ENCODE data around the gene ITPRIP. TPM values are rescaled to one million over a fixed set of nuclear protein-coding genes. Genes with fewer than 3 reads are reported as not detected.

Gene ITPRIP
- total RNA-seq, 2 donors from 2014 or later, result 56.2 to 62.5 TPM

DNA sequence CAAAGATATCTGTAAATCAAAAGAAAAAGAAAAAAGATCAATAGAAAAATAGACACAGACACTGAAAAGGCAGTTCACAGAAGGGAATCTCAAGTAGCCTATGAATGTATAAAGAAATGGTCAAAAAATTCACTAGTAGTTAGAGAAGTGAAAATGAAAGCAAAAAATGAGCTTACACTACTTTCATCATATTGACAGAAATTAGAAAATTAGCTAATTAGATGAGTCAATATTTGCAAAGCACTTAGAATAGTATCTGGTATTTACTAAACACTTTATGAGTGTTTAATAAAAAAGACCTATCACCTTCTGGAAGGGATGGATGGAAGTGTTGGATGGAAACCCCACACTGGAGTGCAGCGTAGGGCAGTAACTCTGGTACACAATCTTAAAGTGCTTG, 13.7 kb upstream of the ITPRIP start:
- H3K27ac ChIP-seq, result no peak overlapping the region
- no peak for DNase-seq (ENCODE audit: low spot score)
- peaks cover 0 to 24% of the 10 kb centered on the region in 2 donors for H3K4me1 ChIP-seq
- H3K4me3 ChIP-seq, result no peak overlapping the region
- no peaks in the 10 kb centered on the region for H3K9me3 ChIP-seq
- TF ChIP-seq, protein P1, sequence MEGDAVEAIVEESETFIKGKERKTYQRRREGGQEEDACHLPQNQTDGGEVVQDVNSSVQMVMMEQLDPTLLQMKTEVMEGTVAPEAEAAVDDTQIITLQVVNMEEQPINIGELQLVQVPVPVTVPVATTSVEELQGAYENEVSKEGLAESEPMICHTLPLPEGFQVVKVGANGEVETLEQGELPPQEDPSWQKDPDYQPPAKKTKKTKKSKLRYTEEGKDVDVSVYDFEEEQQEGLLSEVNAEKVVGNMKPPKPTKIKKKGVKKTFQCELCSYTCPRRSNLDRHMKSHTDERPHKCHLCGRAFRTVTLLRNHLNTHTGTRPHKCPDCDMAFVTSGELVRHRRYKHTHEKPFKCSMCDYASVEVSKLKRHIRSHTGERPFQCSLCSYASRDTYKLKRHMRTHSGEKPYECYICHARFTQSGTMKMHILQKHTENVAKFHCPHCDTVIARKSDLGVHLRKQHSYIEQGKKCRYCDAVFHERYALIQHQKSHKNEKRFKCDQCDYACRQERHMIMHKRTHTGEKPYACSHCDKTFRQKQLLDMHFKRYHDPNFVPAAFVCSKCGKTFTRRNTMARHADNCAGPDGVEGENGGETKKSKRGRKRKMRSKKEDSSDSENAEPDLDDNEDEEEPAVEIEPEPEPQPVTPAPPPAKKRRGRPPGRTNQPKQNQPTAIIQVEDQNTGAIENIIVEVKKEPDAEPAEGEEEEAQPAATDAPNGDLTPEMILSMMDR (IDR thresholded peaks at IDR 0.05), result no peak
- H3K27me3 ChIP-seq, result no peaks in the 10 kb centered on the region
- H3K36me3 ChIP-seq, result no peaks in the 10 kb centered on the region

DNA sequence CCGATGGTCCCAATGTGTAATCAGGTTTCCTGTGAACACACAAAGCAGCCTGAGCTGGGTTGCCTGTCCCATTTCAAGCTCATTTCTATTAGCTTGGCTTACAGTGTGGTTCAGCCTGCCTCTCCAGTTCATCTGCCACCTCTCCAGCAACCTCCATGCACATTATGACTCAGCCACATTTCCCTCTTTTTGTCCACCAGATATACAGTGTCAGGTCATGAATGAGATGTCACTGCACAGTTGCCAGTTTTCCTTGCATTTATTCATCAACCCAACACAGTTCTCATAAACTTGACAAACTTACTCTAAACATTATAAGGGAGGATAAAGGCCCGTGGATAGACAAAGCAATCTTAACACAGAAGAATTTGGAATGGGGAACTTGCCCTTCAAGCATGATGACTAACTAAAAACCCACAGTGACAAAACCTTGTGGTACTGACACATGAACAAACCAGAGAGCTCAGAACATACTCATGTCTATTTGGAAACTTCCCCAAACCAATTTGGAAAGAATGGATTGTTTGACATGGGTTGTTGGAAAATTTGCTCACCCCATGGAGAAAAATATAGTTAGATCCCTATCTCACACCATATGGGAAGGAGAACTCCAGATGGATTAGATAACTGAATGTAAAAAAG, 12.9 kb upstream of the ITPRIP start:
- no peak for DNase-seq (ENCODE audit: low spot score)
- H3K9me3 ChIP-seq, result no peaks in the 10 kb centered on the region
- TF ChIP-seq, protein P1 (IDR thresholded peaks at IDR 0.05), result no peak
- H3K4me3 ChIP-seq, result no peak overlapping the region
- H3K36me3 ChIP-seq, result no peaks in the 10 kb centered on the region
- peaks cover 0 to 24% of the 10 kb centered on the region in 2 donors for H3K4me1 ChIP-seq
- no peak overlapping the region for H3K27ac ChIP-seq
- no peaks in the 10 kb centered on the region for H3K27me3 ChIP-seq

DNA sequence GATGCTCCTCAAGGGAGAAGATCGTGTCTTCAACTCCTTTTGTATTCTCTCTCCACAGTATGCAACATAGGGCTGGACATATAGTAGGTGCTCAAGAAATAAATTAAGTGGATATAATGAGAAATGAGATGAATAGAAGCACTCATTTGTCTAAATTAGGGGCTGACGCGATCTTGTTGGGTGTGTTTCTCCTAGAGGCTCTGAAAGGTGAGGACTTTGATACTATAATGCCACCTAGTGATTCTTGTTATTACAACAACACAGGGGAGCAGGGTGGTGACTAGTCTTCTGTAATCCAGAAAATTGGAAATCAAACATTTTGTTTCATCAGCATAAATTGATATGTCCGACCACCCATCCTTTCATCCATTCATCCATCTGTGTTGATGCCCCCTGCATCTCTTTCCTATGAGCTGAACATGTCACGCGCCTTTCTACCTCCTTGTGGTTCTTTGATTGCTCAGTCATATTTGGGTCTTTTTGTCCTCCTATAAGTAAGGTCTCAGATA, 11.9 kb upstream of the ITPRIP start:
- TF ChIP-seq, protein P1 (IDR thresholded peaks at IDR 0.05), result peak; percentile 32 to 79
- no peaks in the 10 kb centered on the region for H3K36me3 ChIP-seq
- H3K9me3 ChIP-seq, result no peaks in the 10 kb centered on the region
- H3K27ac ChIP-seq, result peak overlapping the region; percentile 31 to 66
- no peak overlapping the region for H3K4me3 ChIP-seq
- no peak for DNase-seq (ENCODE audit: low spot score)
- peaks cover 0 to 24% of the 10 kb centered on the region in 2 donors for H3K4me1 ChIP-seq
- H3K27me3 ChIP-seq, result no peaks in the 10 kb centered on the region

DNA sequence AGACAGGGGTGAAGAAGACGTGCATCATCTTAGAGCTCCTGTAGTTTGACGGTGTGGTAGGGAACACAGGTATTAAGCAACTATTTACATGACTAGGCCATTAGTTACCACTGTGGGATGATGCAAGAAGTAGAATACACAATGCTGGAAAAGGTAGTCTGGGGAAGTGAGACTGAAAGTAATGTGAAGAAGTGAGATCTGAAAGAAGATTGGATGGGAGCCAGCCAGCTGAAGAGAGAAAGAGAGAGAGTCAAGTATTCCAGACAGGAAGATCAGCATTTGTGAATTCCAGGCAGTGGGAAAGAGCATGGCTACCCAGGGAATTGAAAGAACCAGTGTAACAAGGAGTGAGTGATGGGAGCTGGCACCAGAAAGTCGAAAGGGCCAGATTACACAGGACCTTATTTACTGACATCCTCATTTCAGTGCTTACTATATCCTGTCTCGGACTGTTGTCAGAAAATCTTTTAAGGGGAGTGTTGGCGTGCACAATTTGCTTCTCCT, 11.4 kb upstream of the ITPRIP start:
- Histone ChIP-seq H3K27me3 (no peaks in the 10 kb centered on the region), H3K36me3 (no peaks in the 10 kb centered on the region), H3K4me1 (peaks cover 0 to 24% of the 10 kb centered on the region in 2 donors), H3K27ac (peak overlapping the region; percentile 31 to 66), H3K4me3 (no peak overlapping the region), H3K9me3 (no peaks in the 10 kb centered on the region)
- no peak for DNase-seq (ENCODE audit: low spot score)
- TF ChIP-seq, protein P1 (IDR thresholded peaks at IDR 0.05), result no peak

DNA sequence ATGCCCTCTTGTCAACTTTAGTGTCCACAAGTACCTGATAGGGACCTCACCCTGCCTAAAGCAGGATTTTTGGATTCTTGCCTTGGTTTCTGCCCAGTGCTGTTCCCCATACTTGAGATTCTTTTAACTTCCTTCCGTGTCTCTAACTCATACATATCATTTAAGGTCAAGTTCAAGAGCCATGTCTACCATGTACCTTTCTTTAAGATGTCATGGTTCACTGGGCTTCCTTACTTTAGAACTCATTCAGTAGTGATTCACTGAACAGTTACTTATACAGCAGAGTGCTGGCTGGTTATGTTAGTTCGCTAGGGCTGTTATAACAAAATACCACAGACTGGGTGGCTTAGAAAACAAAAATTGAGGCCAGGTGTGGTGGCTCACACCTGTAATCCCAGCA, 10.3 kb upstream of the ITPRIP start:
- TF ChIP-seq, protein P1 (IDR thresholded peaks at IDR 0.05), result no peak
- no peak for DNase-seq (ENCODE audit: low spot score)
- H3K9me3 ChIP-seq, result no peaks in the 10 kb centered on the region
- H3K36me3 ChIP-seq, result no peaks in the 10 kb centered on the region
- peaks cover 0 to 26% of the 10 kb centered on the region in 2 donors for H3K4me1 ChIP-seq
- no peak overlapping the region for H3K27ac ChIP-seq
- no peaks in the 10 kb centered on the region for H3K27me3 ChIP-seq
- H3K4me3 ChIP-seq, result no peak overlapping the region
